Liver (tissue), 3 donors: Measurements from ENCODE around the gene NGB.

Experiments
- CTCF ChIP-seq: fragments of 150-350 bp; IDR thresholded peaks from 2 replicates; pipeline ENCODE4 v1.5.1; 2017; ENCODE audit warnings: improper control_type of control experiment, low read depth, low read length; ENCODE audit not compliant: missing input control
- EGR1 ChIP-seq, 2 donors: IDR thresholded peaks; 2 replicates each; pipeline ENCODE4 v1.6.1; 2016 to 2018; ENCODE audit warnings: antibody characterized with exemption in 2 of 2, low read depth in 2 of 2
- FOXA1 ChIP-seq: IDR thresholded peaks from 2 replicates; pipeline ENCODE4 v1.6.1; 2016; ENCODE audit warnings: antibody characterized with exemption
- GABPA ChIP-seq, 2 donors: IDR thresholded peaks in 1 of 2; conservative IDR thresholded peaks in 1 of 2; 2 replicates each; pipeline ENCODE4 v1.6.1; 2016; ENCODE audit warnings: antibody characterized with exemption in 2 of 2, mild to moderate bottlenecking in 1 of 2, moderate library complexity in 1 of 2
- HNF4G ChIP-seq: IDR thresholded peaks from 2 replicates; pipeline ENCODE4 v1.6.1; 2016; ENCODE audit warnings: antibody characterized with exemption
- JUND ChIP-seq, 2 donors: IDR thresholded peaks; 2 replicates each; pipeline ENCODE4 v1.6.1; 2016; ENCODE audit warnings: antibody characterized with exemption in 2 of 2
- MAX ChIP-seq: IDR thresholded peaks from 2 replicates; pipeline ENCODE4 v1.6.1; 2016; ENCODE audit warnings: antibody characterized with exemption
- RAD21 ChIP-seq, 2 donors: IDR thresholded peaks; 2 replicates each; pipeline ENCODE4 v1.6.1; 2016; ENCODE audit warnings: antibody characterized with exemption in 2 of 2, mild to moderate bottlenecking in 2 of 2
- REST ChIP-seq: IDR thresholded peaks from 2 replicates; pipeline ENCODE4 v1.6.1; 2016; ENCODE audit warnings: antibody characterized with exemption, mild to moderate bottlenecking
- RXRA ChIP-seq, 2 donors: IDR thresholded peaks; 2 replicates each; pipeline ENCODE4 v1.6.1; 2017 to 2018; ENCODE audit warnings: antibody characterized with exemption in 2 of 2, mild to moderate bottlenecking in 1 of 2
- SP1 ChIP-seq: IDR thresholded peaks from 2 replicates; pipeline ENCODE4 v1.6.1; 2018; ENCODE audit warnings: antibody characterized with exemption, mild to moderate bottlenecking
- ZBTB33 ChIP-seq: IDR thresholded peaks from 2 replicates; pipeline ENCODE4 v1.6.1; 2016; ENCODE audit warnings: antibody characterized with exemption
- donor health status: healthy.
- donor health status: healthy.

GRCh38 chr14:77238356-77238755 is 32.6 kb downstream of the NGB start:
- TF ChIP-seq MAX = no peak
- TF ChIP-seq REST = no peak
- TF ChIP-seq RAD21 (IDR thresholded peaks at IDR 0.05) = no peak
- no peak for TF ChIP-seq SP1
- no peak for TF ChIP-seq CTCF
- TF ChIP-seq RXRA (IDR thresholded peaks at IDR 0.05) = no peak
- TF ChIP-seq GABPA (IDR thresholded peaks at IDR 0.05 in 1 of 2, conservative IDR thresholded peaks at IDR 0.05 in 1 of 2) = no peak
- TF ChIP-seq JUND (IDR thresholded peaks at IDR 0.05) = no peak
- no peak for TF ChIP-seq EGR1 (IDR thresholded peaks at IDR 0.05; ENCODE audit: low read depth in 2 of 2)
- TF ChIP-seq HNF4G = no peak
- TF ChIP-seq FOXA1 = no peak
- no peak for TF ChIP-seq ZBTB33
